Subcutaneous preadipocyte (primary cell): ENCODE measurements around the gene LINS1. TPM values are rescaled to one million over a fixed set of nuclear protein-coding genes. Genes with fewer than 3 reads are reported as not detected.

ENCODE experiments used
- small RNA-seq: library from RNA; depleted of rRNA; stranded (forward); fragments of <200 nt; gene quantifications from one replicate; pipeline ENCODE3, GENCODE V24; 2012
- total RNA-seq: library from RNA; depleted of rRNA; stranded (reverse); fragments of >200 nt; gene quantifications from 2 replicates; pipeline ENCODE4 v1.2.3, GENCODE V29; 2012

The LINS1 gene
- 14.3 and 15.1 TPM in 2 replicates for total RNA-seq

DNA sequence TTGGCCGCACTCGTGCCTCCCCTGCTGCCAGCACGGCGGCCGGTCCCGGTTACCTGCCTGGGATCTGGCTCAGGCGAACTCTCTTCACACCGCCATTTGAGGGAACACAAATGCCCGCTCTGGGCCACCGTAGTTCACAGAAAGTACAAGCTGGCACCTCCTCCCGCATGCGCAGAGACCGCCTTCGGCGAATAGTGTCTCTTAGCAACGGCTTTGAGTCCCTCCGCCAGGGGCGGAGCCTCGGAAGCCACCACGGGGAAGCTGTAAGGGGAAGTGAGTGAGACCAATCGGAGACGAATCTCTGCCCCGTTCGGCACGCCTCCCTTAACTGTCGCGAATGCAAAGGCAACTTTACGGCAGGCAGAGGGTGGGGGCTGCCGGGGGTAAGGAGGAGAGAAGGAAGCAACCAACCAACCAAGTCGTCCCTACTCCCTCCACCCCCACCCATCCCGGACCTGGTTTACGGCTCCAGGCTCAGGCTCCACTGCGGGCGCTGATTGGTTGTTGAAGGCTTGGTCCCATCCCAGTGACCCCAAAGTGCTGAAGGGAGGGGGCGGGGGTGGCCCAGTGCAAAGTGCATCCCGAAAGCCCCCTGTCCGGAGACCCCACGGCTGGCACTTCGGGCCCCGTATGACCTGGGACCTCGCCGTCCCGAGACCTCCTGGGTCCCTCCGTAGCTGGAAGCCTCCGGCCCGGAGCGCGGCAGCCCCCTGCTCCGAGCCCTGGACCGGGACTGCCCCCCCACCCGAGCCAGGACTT, at the start of gene LINS1, which contains the start of gene ASB7:
TSS of gene LINS1 (minus strand) at position 121 of the 759 bp plus-strand sequence. CDS start 21,342 bp downstream, outside the sequence.
TSS of gene ASB7 (plus strand) at position 526 of the 759 bp plus-strand sequence. CDS start 9,628 bp downstream, outside the sequence.

DNA sequence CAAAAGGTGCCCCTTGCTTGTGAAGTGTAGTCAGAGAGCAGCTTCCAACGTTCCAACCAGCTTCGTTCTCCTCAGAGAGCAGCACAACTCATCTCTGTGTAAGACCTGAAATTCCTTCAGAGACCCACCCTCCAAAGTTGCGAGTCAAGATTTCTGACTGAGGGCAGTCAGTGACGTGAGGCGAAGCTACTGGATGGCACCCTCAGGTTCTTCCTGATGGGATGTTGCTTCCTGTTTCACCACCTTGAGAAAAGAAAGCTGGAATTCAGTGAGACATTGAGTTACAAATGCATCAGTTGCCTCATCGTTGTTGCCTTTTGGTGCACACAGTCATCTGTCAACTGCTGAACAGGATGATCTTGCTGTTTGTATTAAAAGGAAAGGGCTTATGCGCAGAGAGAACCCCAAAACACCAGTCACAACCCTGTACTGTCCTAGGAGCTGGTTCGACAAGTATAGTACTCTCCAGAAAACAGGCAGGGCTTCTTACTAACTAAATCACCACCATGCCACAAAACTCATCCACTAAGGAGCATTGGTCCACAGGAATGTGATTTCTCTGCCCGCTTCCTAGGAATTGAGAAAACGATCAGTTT, 73.1 kb downstream of the LINS1 start, which contains the start of gene CERS3:
TSS of gene CERS3 (minus strand) at position 118 of the 596 bp plus-strand sequence. CDS start 27,101 bp downstream, outside the sequence.

Small RNA genes lying within 50 kb of the gene (small RNA-seq; reads per million reads assigned to genes)
- gene RF00019 (not detected), gene RNU6-181P (not detected), gene RNU6-322P (not detected)

Other genes with a start within 250 kb of the LINS1 start
- not detected in 2 replicates for gene CERS3, start 73.2 kb downstream of the LINS1 start, total RNA-seq
- gene ASB7, start 405 bp upstream of the LINS1 start, total RNA-seq, result 11.0 and 13.5 TPM in 2 replicates